K562 (cell line): ENCODE measurements around the gene HTR3E. TPM values are rescaled to one million over a fixed set of nuclear protein-coding genes. Genes with fewer than 3 reads are reported as not detected.

Experiments used
- ARID1B ChIP-seq: fragments of 450-650 bp; IDR thresholded peaks from 2 replicates; pipeline ENCODE4 v1.6.1; 2016; ENCODE audit warnings: antibody characterized with exemption, mild to moderate bottlenecking, inconsistent platforms
- EGR1 ChIP-seq: fragments of 450-650 bp; conservative IDR thresholded peaks from 2 replicates; pipeline ENCODE4 v1.6.1; 2017; ENCODE audit warnings: mild to moderate bottlenecking
- KLF13 ChIP-seq: fragments of 450-650 bp; IDR thresholded peaks from 2 replicates; pipeline ENCODE4 v1.6.1; 2016; ENCODE audit warnings: missing genetic modification characterization, low read depth, mild to moderate bottlenecking, missing compliant biosample characterization, moderate library complexity, borderline replicate concordance
- KLF6 ChIP-seq: fragments of 250-450 bp; sonication (Bioruptor Pico); IDR thresholded peaks from 2 replicates; pipeline ENCODE4 v1.4.0; 2020; ENCODE audit warnings: mild to moderate bottlenecking, moderate library complexity, borderline replicate concordance
- SAFB ChIP-seq: fragments of 200-400 bp; formaldehyde crosslinking; IDR thresholded peaks from 2 replicates; pipeline ENCODE4 v1.6.1; 2017; ENCODE audit warnings: low read depth, low read length, borderline replicate concordance
- TEAD4 ChIP-seq, 2 experiments: sonication (generic) in 1 of 2; formaldehyde crosslinking in 1 of 2; IDR thresholded peaks; 2 replicates each; pipeline versions ENCODE4 v1.6.1 to v1.8.0; 2012 to 2022; ENCODE audit warnings: borderline replicate concordance in 1 of 2, inconsistent platforms in 1 of 2, low read length in 1 of 2, mild to moderate bottlenecking in 1 of 2, missing genetic modification reagents in 1 of 2
- ZBTB40 ChIP-seq, 2 experiments: fragments of 450-650 bp in 1 of 2; sonication (generic) in 1 of 2; formaldehyde crosslinking in 1 of 2; IDR thresholded peaks; 2 replicates each; pipeline versions ENCODE4 v1.7.1 to v1.9.0; 2016 to 2022; ENCODE audit warnings: inconsistent platforms in 1 of 2, mild to moderate bottlenecking in 1 of 2, missing genetic modification reagents in 1 of 2
- ZNF445 ChIP-seq: fragments of 250-450 bp; sonication (Bioruptor Pico); IDR thresholded peaks from 2 replicates; pipeline ENCODE4 v1.4.0; 2020; ENCODE audit warnings: low read depth, mild to moderate bottlenecking, moderate library complexity
- polyA plus RNA-seq, 8 experiments: library from polyadenylated mRNA; depleted of rRNA in 4 of 8; stranded (reverse) in 5 of 8; unstranded in 3 of 8; fragments of >200 nt; fragmentation: Nextera tagmentation in 2 of 8; fragmentation: Illumina TruSeq in 1 of 8; extraction: Ambion mirVana in 2 of 8; extraction: Trizol in 1 of 8; gene quantifications; 2 replicates each; pipeline versions ENCODE4 v1.2.1 to v1.2.3, GENCODE V29; 2011 to 2014; ENCODE audit warnings: inconsistent platforms in 1 of 8, missing spikeins in 1 of 8
- total RNA-seq, 7 experiments: library from RNA; depleted of rRNA in 6 of 7; stranded (reverse); fragments of >200 nt in 6 of 7; fragmentation: Illumina TruSeq in 2 of 7; extraction: Trizol in 2 of 7; gene quantifications; 2 replicates each; pipeline versions ENCODE4 v1.2.1 to v1.2.3, GENCODE V29; 2011 to 2021; ENCODE audit warnings: low replicate concordance in 1 of 7
- TF ChIP-seq, protein P1 (sequence below): fragments of 250-450 bp; sonication (Bioruptor Pico); IDR thresholded peaks from 2 replicates; pipeline ENCODE4 v1.5.0; 2021
- TF ChIP-seq, protein P2 (sequence below): fragments of 250-450 bp; sonication (Bioruptor Pico); IDR thresholded peaks from 2 replicates; pipeline ENCODE4 v1.8.0; 2021; ENCODE audit warnings: moderate library complexity, mild to moderate bottlenecking, inconsistent platforms
- TF ChIP-seq, protein P3 (sequence below): fragments of 450-650 bp; IDR thresholded peaks from 2 replicates; pipeline ENCODE4 v1.6.1; 2014; ENCODE audit warnings: low read depth, mild to moderate bottlenecking, moderate library complexity, borderline replicate concordance

The HTR3E gene
- total and polyA plus RNA-seq, 9 of the 15 experiments (the other 6 are each of a cell fraction or from before 2014, with no cell fraction given) = not detected

DNA sequence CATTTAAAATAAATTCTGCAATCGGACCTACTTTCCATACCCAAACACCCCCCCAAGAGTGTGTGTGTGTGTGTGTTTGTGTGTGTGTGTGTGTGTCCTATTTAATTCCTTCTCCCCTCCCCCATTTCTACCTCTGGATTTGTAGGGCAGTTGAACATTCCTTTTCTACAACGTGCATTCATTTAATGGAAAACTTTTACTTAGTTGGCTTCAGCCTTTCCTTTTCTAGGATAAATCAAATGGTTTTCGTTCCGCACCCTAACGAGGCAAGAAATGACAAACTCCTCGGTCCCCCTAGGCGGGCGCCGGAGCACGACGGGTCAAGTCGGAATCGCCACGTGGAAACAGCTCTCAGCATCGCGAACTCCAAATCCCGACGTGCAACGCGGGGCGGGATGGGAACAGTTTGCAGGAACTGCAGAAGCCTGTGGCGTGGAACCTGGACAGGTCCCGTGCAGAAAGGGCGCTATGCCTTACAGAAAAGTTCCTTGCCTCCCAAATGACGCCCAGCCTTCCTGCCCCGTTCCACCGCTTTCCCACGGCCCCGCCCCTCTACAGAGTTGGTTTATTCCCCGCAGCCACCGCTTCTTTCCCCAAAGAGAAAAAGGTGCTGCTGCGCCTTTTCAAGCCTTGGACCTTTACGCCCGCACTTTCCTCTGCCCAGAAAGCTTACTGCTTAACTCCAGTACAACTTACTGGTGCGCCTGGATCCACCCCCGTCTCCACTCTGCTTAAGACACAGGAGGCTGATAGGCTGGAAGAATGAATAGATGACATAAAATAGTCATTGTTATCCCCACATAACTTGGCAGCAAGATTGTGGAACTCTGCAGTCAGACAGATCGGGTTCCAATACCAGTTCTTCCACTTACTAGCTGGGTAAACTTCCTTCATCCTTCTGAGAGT is 37.2 kb downstream of the HTR3E start (continued):
- TF ChIP-seq ZBTB40 (IDR thresholded peaks at IDR 0.05) = peak; percentile 87
- no peak for TF ChIP-seq ZBTB40 (CRISPR knock-in tag; IDR thresholded peaks at IDR 0.05)
- TF ChIP-seq, protein P1, sequence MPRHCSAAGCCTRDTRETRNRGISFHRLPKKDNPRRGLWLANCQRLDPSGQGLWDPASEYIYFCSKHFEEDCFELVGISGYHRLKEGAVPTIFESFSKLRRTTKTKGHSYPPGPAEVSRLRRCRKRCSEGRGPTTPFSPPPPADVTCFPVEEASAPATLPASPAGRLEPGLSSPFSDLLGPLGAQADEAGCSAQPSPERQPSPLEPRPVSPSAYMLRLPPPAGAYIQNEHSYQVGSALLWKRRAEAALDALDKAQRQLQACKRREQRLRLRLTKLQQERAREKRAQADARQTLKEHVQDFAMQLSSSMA (CRISPR knock-in tag) = no peak
- 0 out of 2 replicates have a peak, but pooled peaks have one; percentile 17 for TF ChIP-seq KLF13 (tag)
- TF ChIP-seq KLF6 (CRISPR knock-in tag) = no peak
- TF ChIP-seq, protein P2, sequence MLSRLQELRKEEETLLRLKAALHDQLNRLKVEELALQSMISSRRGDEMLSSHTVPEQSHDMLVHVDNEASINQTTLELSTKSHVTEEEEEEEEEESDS = no peak
- TF ChIP-seq ARID1B = peak; percentile 37
- peak; percentile 29; the same call in 1 of the 2 replicates for TF ChIP-seq EGR1
- TF ChIP-seq TEAD4 (IDR thresholded peaks at IDR 0.05; ENCODE audit: low read length) = peak; percentile 24; the same call in 1 of the 2 replicates
- TF ChIP-seq TEAD4 (CRISPR knock-in tag; IDR thresholded peaks at IDR 0.05; ENCODE audit: borderline replicate concordance) = no peak
- TF ChIP-seq ZNF445 = no peak
- TF ChIP-seq, protein P3, sequence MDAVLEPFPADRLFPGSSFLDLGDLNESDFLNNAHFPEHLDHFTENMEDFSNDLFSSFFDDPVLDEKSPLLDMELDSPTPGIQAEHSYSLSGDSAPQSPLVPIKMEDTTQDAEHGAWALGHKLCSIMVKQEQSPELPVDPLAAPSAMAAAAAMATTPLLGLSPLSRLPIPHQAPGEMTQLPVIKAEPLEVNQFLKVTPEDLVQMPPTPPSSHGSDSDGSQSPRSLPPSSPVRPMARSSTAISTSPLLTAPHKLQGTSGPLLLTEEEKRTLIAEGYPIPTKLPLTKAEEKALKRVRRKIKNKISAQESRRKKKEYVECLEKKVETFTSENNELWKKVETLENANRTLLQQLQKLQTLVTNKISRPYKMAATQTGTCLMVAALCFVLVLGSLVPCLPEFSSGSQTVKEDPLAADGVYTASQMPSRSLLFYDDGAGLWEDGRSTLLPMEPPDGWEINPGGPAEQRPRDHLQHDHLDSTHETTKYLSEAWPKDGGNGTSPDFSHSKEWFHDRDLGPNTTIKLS = peak; percentile 99
- no peak for TF ChIP-seq SAFB
